Measurements from ENCODE around the gene MPP4. TPM values are rescaled to one million over a fixed set of nuclear protein-coding genes. Genes with fewer than 3 reads are reported as not detected.
A peak's percentile ranks its signal among the peaks of the same experiment; 100 is the strongest.

Gene MPP4
- total and polyA plus RNA-seq, 2 of the 13 experiments (the other 11 are each of a cell fraction or from before 2014, with no cell fraction given) = not detected

DNA sequence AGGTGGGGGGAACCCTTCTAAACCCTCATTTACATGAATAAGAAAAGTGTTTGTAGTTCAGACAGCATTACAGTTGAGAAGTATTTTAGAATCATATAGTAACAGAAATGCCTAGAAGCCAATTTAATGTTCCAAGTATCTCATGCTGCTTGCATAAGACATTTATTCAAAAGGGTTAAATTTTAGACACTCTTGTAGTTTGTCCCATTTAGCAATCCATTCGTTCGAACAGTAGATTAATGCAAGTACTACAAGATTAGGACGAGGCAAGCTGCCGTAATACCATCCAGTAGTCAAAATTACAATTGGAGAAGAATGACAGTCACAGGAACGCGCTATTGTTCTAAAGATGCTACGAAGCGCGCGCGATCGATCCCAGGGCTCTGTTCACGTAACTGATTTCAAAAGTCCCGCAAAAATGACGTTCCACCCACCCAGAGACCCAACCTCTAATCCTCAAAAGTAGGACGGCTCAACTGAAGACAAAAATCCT, 56.3 kb downstream of the MPP4 start:
- TSS peak; percentile 79 for BruUV-seq (replicated peaks)
- Histone ChIP-seq H2AFZ (ENCODE audit: low read length) (peak overlapping the region; percentile 77), H3K9me3 (ENCODE audit: low read length) (no peaks in the 10 kb centered on the region), H4K20me1 (ENCODE audit: insufficient read depth, low read length) (no peaks in the 10 kb centered on the region), H3K27ac (ENCODE audit: extremely low read length, insufficient read depth, low read length) (peak overlapping the region; percentile 68), H3K4me2 (ENCODE audit: low read depth, low read length) (peak overlapping the region; percentile 89), H3K9ac (ENCODE audit: insufficient read depth, low read depth, low read length) (peak overlapping the region; percentile 92), H3K4me3 (replicated peaks in 1 of 3; ENCODE audit: insufficient read depth in 1 of 3, low read depth in 2 of 3, low read length in 3 of 3) (peak overlapping the region; percentile 82 to 98 (median 85)), H3K36me3 (replicated peaks in 1 of 2; ENCODE audit: control insufficient read depth in 1 of 2, insufficient read depth in 2 of 2, low read length in 2 of 2) (peaks cover 0 to 10% of the 10 kb centered on the region in 2 experiments; a peak in 2 of 5 replicates), H3K27me3 (ENCODE audit: control insufficient read depth in 1 of 2, insufficient read depth in 2 of 2, low read length in 2 of 2) (peaks cover 0 to 1% of the 10 kb centered on the region in 2 experiments; a peak in 1 of 5 replicates), H3K4me1 (ENCODE audit: insufficient read depth, low read length) (peaks cover 18% of the 10 kb centered on the region), H3K79me2 (ENCODE audit: insufficient read depth, low read length) (peaks cover 5% of the 10 kb centered on the region)
- ATAC-seq (peak; percentile 66), FAIRE-seq (peak; percentile 34), DNase-seq (ENCODE audit: low spot score) (no peak)
- intact Hi-C loops (cut with micrococcal nuclease; ENCODE audit: unreplicated experiment) (loop anchor here (2.0 to 5.0 kb wide), 3 partner anchors 190 to 1595 kb away; partner anchors contain the start of genes CYP20A1, STRADB and TRAK2), in situ Hi-C loops (cut with HindIII; ENCODE audit: extremely low pct_ligation_motif_present, low pct_unique_long_range_greater_than_20kb) (no loop called here)
- CTCF ChIA-PET (ENCODE audit: low intra/inter-chr PET ratio, low total read pairs) = no interaction called here
- WGBS (ENCODE audit: low lambda C conversion rate) = 3% methylated on average over 16 of the region's 16 CpGs
- POLR2A ChIA-PET = interaction anchor here (0.8 to 1.5 kb wide), 2 partner anchors 139 to 191 kb away, joined by 4 to 6 read pairs; partner anchors contain the start of genes ALS2, STRADB and TRAK2
- TF ChIP-seq, protein P1, sequence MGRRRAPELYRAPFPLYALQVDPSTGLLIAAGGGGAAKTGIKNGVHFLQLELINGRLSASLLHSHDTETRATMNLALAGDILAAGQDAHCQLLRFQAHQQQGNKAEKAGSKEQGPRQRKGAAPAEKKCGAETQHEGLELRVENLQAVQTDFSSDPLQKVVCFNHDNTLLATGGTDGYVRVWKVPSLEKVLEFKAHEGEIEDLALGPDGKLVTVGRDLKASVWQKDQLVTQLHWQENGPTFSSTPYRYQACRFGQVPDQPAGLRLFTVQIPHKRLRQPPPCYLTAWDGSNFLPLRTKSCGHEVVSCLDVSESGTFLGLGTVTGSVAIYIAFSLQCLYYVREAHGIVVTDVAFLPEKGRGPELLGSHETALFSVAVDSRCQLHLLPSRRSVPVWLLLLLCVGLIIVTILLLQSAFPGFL (CRISPR knock-in tag; IDR thresholded peaks at IDR 0.05) = no peak
- TF ChIP-seq GLI4 (CRISPR knock-in tag; IDR thresholded peaks at IDR 0.05; ENCODE audit: borderline replicate concordance) = no peak
- no peak for TF ChIP-seq MIER3 (CRISPR knock-in tag; IDR thresholded peaks at IDR 0.05; ENCODE audit: borderline replicate concordance)
- no peak for TF ChIP-seq ZSCAN29 (CRISPR knock-in tag; conservative IDR thresholded peaks at IDR 0.05)
- TF ChIP-seq ZNF615 (CRISPR knock-in tag; IDR thresholded peaks at IDR 0.05; ENCODE audit: borderline replicate concordance) = no peak
- no peak for TF ChIP-seq ZNF234 (CRISPR knock-in tag; conservative IDR thresholded peaks at IDR 0.05)
- peak; percentile 82 for TF ChIP-seq ZNF652 (CRISPR knock-in tag; IDR thresholded peaks at IDR 0.05; ENCODE audit: borderline replicate concordance, low read depth)
- no peak for TF ChIP-seq ARHGAP35 (CRISPR knock-in tag; IDR thresholded peaks at IDR 0.05; ENCODE audit: borderline replicate concordance)
- no peak for TF ChIP-seq ZFP90 (CRISPR knock-in tag; IDR thresholded peaks at IDR 0.05; ENCODE audit: borderline replicate concordance)
- no peak for TF ChIP-seq HOXA9 (CRISPR knock-in tag; IDR thresholded peaks at IDR 0.05; ENCODE audit: borderline replicate concordance)
- TF ChIP-seq ZFP37 (CRISPR knock-in tag; IDR thresholded peaks at IDR 0.05; ENCODE audit: borderline replicate concordance) = no peak
- TF ChIP-seq, protein P2, sequence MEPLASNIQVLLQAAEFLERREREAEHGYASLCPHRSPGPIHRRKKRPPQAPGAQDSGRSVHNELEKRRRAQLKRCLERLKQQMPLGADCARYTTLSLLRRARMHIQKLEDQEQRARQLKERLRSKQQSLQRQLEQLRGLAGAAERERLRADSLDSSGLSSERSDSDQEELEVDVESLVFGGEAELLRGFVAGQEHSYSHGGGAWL (CRISPR knock-in tag; IDR thresholded peaks at IDR 0.05) = no peak
- TF ChIP-seq, protein P3, sequence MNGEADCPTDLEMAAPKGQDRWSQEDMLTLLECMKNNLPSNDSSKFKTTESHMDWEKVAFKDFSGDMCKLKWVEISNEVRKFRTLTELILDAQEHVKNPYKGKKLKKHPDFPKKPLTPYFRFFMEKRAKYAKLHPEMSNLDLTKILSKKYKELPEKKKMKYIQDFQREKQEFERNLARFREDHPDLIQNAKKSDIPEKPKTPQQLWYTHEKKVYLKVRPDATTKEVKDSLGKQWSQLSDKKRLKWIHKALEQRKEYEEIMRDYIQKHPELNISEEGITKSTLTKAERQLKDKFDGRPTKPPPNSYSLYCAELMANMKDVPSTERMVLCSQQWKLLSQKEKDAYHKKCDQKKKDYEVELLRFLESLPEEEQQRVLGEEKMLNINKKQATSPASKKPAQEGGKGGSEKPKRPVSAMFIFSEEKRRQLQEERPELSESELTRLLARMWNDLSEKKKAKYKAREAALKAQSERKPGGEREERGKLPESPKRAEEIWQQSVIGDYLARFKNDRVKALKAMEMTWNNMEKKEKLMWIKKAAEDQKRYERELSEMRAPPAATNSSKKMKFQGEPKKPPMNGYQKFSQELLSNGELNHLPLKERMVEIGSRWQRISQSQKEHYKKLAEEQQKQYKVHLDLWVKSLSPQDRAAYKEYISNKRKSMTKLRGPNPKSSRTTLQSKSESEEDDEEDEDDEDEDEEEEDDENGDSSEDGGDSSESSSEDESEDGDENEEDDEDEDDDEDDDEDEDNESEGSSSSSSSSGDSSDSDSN (CRISPR knock-in tag; IDR thresholded peaks at IDR 0.05) = no peak
- TF ChIP-seq POLR2G (IDR thresholded peaks at IDR 0.05; ENCODE audit: low read depth, low read length) = no peak
- no peak; the same call in 1 of the 2 replicates for TF ChIP-seq KMT2A (CRISPR knock-in tag; IDR thresholded peaks at IDR 0.05)
- peak; percentile 44; the same call in 1 of the 2 replicates for TF ChIP-seq NFIC (IDR thresholded peaks at IDR 0.05; ENCODE audit: low read length)
- TF ChIP-seq ZNF614 (CRISPR knock-in tag; IDR thresholded peaks at IDR 0.05; ENCODE audit: borderline replicate concordance) = 0 out of 2 replicates have a peak, but pooled peaks have one; percentile 11
- 0 out of 2 replicates have a peak, but pooled peaks have one; percentile 72 for TF ChIP-seq ZFYVE20 (CRISPR knock-in tag; IDR thresholded peaks at IDR 0.05; ENCODE audit: borderline replicate concordance, low read depth)
- TF ChIP-seq, protein P4, sequence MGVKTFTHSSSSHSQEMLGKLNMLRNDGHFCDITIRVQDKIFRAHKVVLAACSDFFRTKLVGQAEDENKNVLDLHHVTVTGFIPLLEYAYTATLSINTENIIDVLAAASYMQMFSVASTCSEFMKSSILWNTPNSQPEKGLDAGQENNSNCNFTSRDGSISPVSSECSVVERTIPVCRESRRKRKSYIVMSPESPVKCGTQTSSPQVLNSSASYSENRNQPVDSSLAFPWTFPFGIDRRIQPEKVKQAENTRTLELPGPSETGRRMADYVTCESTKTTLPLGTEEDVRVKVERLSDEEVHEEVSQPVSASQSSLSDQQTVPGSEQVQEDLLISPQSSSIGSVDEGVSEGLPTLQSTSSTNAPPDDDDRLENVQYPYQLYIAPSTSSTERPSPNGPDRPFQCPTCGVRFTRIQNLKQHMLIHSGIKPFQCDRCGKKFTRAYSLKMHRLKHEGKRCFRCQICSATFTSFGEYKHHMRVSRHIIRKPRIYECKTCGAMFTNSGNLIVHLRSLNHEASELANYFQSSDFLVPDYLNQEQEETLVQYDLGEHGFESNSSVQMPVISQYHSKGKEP (CRISPR knock-in tag; IDR thresholded peaks at IDR 0.05) = no peak
